B cell (primary cell): ENCODE data around the gene LRRC49. TPM values are rescaled to one million over a fixed set of nuclear protein-coding genes. Genes with fewer than 3 reads are reported as not detected.

ENCODE experiments used
- ATAC-seq: fragments of 200-7000 bp; cut with Tn5 transposase; one replicate; pipeline ENCODE4 v1.10.0; 2021; ENCODE audit warnings: low read depth, mild to moderate bottlenecking, moderate number of reproducible peaks, moderate library complexity
- CTCF ChIA-PET: fragments of 350-600 bp; sonication (Branson Sonifier 250); formaldehyde crosslinking; loops from one replicate; lab custom pipeline; 2021; ENCODE audit warnings: antibody characterized with exemption, inconsistent platforms; lab: Charles Lee
- POLR2A ChIA-PET: fragments of 350-600 bp; sonication (Branson Sonifier 250); formaldehyde crosslinking; loops from one replicate; lab custom pipeline; 2021; ENCODE audit warnings: antibody characterized with exemption; lab: Charles Lee
- DNase-seq: peaks from one replicate; pipeline ENCODE4 v3.0.0; 2013
- H2AFZ ChIP-seq: 2 replicates; pipeline ENCODE4 v1.6.1; 2012; ENCODE audit warnings: mild to moderate bottlenecking, low read depth, low read length; ENCODE audit not compliant: insufficient read depth, poor library complexity, severe bottlenecking
- H3K27ac ChIP-seq, 2 donors: 1 replicate in 1 of 2; 2 replicates in 1 of 2; pipeline ENCODE4 v1.5.1; 2012 to 2013; ENCODE audit warnings: low read length in 2 of 2, mild to moderate bottlenecking in 2 of 2, moderate library complexity in 1 of 2
- H3K27me3 ChIP-seq, 4 experiments: fragments of 200-600 bp in 1 of 4; sonication (generic) in 1 of 4; replicated peaks in 1 of 4; 1 replicate in 2 of 4; 2 replicates in 2 of 4; pipeline versions ENCODE4 v1.6.1 to v1.7.0; 2013 to 2016; ENCODE audit warnings: low read length in 3 of 4, mild to moderate bottlenecking in 2 of 4, mixed read lengths in 1 of 4, moderate library complexity in 1 of 4; ENCODE audit not compliant: insufficient read depth in 4 of 4, control insufficient read depth in 3 of 4; ENCODE audit errors: control extremely low read depth in 1 of 4
- H3K36me3 ChIP-seq, 2 experiments: replicated peaks in 1 of 2; 1 replicate in 1 of 2; 2 replicates in 1 of 2; pipeline versions ENCODE4 v1.6.1 to v1.7.1; 2013; ENCODE audit warnings: low read length in 1 of 2; ENCODE audit not compliant: insufficient read depth in 2 of 2, control insufficient read depth in 1 of 2; ENCODE audit errors: control extremely low read depth in 1 of 2, extremely low read depth in 1 of 2
- H3K4me1 ChIP-seq, 2 donors: fragments of 200-600 bp in 1 of 2; sonication (generic) in 1 of 2; 1 replicate in 1 of 2; 2 replicates in 1 of 2; pipeline versions ENCODE4 v1.5.1 to v1.6.1; 2013 to 2017; ENCODE audit warnings: low read length in 2 of 2; ENCODE audit not compliant: control insufficient read depth in 2 of 2, insufficient read depth in 2 of 2
- H3K4me2 ChIP-seq: replicated peaks from 2 replicates; pipeline ENCODE3; 2012; ENCODE audit warnings: mild to moderate bottlenecking, low read depth, low read length; ENCODE audit not compliant: poor library complexity, severe bottlenecking
- H3K4me3 ChIP-seq, 5 experiments: fragments of 200-600 bp in 1 of 5; sonication (generic) in 1 of 5; 1 replicate in 3 of 5; 2 replicates in 2 of 5; pipeline versions ENCODE4 v1.5.1 to v1.7.0; 2011 to 2016; ENCODE audit warnings: low read length in 4 of 5, mild to moderate bottlenecking in 4 of 5, low read depth in 2 of 5, control low read depth in 1 of 5, moderate library complexity in 1 of 5; ENCODE audit not compliant: insufficient read depth in 1 of 5; ENCODE audit errors: control extremely low read depth in 1 of 5, extremely low read depth in 1 of 5
- H3K79me2 ChIP-seq: fragments of 200-600 bp; sonication (generic); one replicate; pipeline ENCODE4 v1.6.0; 2016; ENCODE audit warnings: low read length; ENCODE audit not compliant: control insufficient read depth, insufficient read depth
- H3K9ac ChIP-seq: fragments of 200-600 bp; sonication (generic); 2 replicates; pipeline ENCODE4 v1.6.1; 2017; ENCODE audit warnings: mild to moderate bottlenecking, low read length, moderate library complexity
- H3K9me3 ChIP-seq, 3 donors: one replicate each; pipeline versions ENCODE4 v1.6.1 to v1.7.1; 2013; ENCODE audit warnings: low read length in 2 of 3; ENCODE audit not compliant: control insufficient read depth in 2 of 3, insufficient read depth in 1 of 3; ENCODE audit errors: control extremely low read depth in 1 of 3
- H4K20me1 ChIP-seq: 2 replicates; pipeline ENCODE4 v1.6.0; 2012; ENCODE audit warnings: mild to moderate bottlenecking, low read length; ENCODE audit not compliant: insufficient read depth, control insufficient read depth, poor library complexity, severe bottlenecking
- H3K27ac Mint-ChIP-seq: one replicate; pipeline ENCODE4 v1.8.0; 2021; ENCODE audit warnings: mixed read lengths
- H3K27me3 Mint-ChIP-seq: one replicate; pipeline ENCODE4 v1.8.0; 2021; ENCODE audit warnings: mixed read lengths
- H3K4me1 Mint-ChIP-seq: one replicate; pipeline ENCODE4 v1.8.0; 2021; ENCODE audit warnings: mixed read lengths
- H3K4me3 Mint-ChIP-seq: one replicate; pipeline ENCODE4 v1.8.0; 2021; ENCODE audit warnings: mixed read lengths
- H3K9me3 Mint-ChIP-seq: one replicate; pipeline ENCODE4 v1.8.0; 2022; ENCODE audit warnings: mixed read lengths; ENCODE audit not compliant: insufficient read depth
- CTCF ChIP-seq: fragments of 200-600 bp; IDR thresholded peaks from one replicate; pipeline ENCODE4 v1.8.0; 2022; ENCODE audit warnings: antibody characterized with exemption, mild to moderate bottlenecking
- EZH2 ChIP-seq: IDR thresholded peaks from 2 replicates; pipeline ENCODE4 v1.6.1; 2012; ENCODE audit warnings: borderline replicate concordance, low read depth, mild to moderate bottlenecking, moderate library complexity, low read length; ENCODE audit not compliant: insufficient read depth, poor library complexity, severe bottlenecking
- WGBS: methylation state at CpG from one replicate; pipeline ENCODE4 v1.1.5; 2013; ENCODE audit warnings: missing lambda C conversion rate; ENCODE audit not compliant: insufficient coverage; 5-methylcytosine and 5-hydroxymethylcytosine counted together
- intact Hi-C: fragments of 100-400 bp; cut with micrococcal nuclease; formaldehyde crosslinking; loops from one replicate; pipeline ENCODE4 v1.10.0; 2022
- polyA plus RNA-seq: library from polyadenylated mRNA; depleted of rRNA; stranded (reverse); fragments of >200 nt; gene quantifications from 2 replicates; pipeline ENCODE4 v1.2.3, GENCODE V29; 2012
- total RNA-seq, 2 donors: library from RNA; stranded (reverse); fragments of 120-200 nt in 1 of 2; gene quantifications; 1 replicate in 1 of 2; 2 replicates in 1 of 2; pipeline versions ENCODE4 v1.2.3 to v1.2.4, GENCODE V29; 2013 to 2022

Gene LRRC49
- total and polyA plus RNA-seq, 2 donors (not counting 1 experiment from before 2014, with no cell fraction given) = 0.22 to 1.4 TPM

- Histone ChIP-seq H2AFZ (no peak overlapping the region), H3K4me1 (no peaks in the 10 kb centered on the region), H3K36me3 (no peaks in the 10 kb centered on the region), H3K27me3 (peaks cover 0 to 5% (median 2%) of the 10 kb centered on the region in 4 experiments), H4K20me1 (no peaks in the 10 kb centered on the region), H3K79me2 (no peaks in the 10 kb centered on the region), H3K9me3 (no peaks in the 10 kb centered on the region), H3K27ac (no peak overlapping the region), H3K4me2 (no peak overlapping the region), H3K4me3 (no peak overlapping the region), H3K9ac (no peak overlapping the region)
- ChIA-PET POLR2A (no interaction called here), CTCF (no interaction called here)
- no peak for DNase-seq
- H3K27ac Mint-ChIP-seq = no peak overlapping the region
- intact Hi-C loops = no loop called here
- ATAC-seq = no peak
- TF ChIP-seq EZH2 (no peak), CTCF (no peak)
- no peak overlapping the region for H3K4me3 Mint-ChIP-seq
- peaks cover 9% of the 10 kb centered on the region for H3K27me3 Mint-ChIP-seq
- H3K4me1 Mint-ChIP-seq = no peaks in the 10 kb centered on the region
- H3K9me3 Mint-ChIP-seq = peaks cover 2% of the 10 kb centered on the region
Measured at GRCh38 chr15:70962084-70962483, 69.5 kb downstream of the LRRC49 start.

- Histone ChIP-seq H4K20me1 (no peaks in the 10 kb centered on the region), H3K4me2 (no peak overlapping the region), H3K27me3 (peaks cover 0 to 2% (median 0%) of the 10 kb centered on the region in 4 experiments), H3K9ac (no peak overlapping the region), H3K9me3 (no peaks in the 10 kb centered on the region), H3K4me1 (no peaks in the 10 kb centered on the region), H3K27ac (no peak overlapping the region), H2AFZ (no peak overlapping the region), H3K79me2 (no peaks in the 10 kb centered on the region), H3K4me3 (no peak overlapping the region), H3K36me3 (no peaks in the 10 kb centered on the region)
- ATAC-seq = no peak
- Mint-ChIP-seq H3K4me1 (no peaks in the 10 kb centered on the region), H3K9me3 (peaks cover 2% of the 10 kb centered on the region), H3K4me3 (no peak overlapping the region), H3K27ac (no peak overlapping the region), H3K27me3 (peaks cover 6% of the 10 kb centered on the region)
- intact Hi-C loops = no loop called here
- ChIA-PET CTCF (no interaction called here), POLR2A (no interaction called here)
- TF ChIP-seq CTCF (no peak), EZH2 (no peak)
- no peak for DNase-seq
- whole genome bisulfite sequencing = no CpG with 5 or more reads among the region's 1 CpG
Measured at GRCh38 chr15:70963199-70963598, 70.6 kb downstream of the LRRC49 start.
